Measurements from ENCODE around the gene BMP2K. TPM values are rescaled to one million over a fixed set of nuclear protein-coding genes. Genes with fewer than 3 reads are reported as not detected.

Gene BMP2K
- total and polyA plus RNA-seq, 4 donors: 4.4 to 138 (median 19.3) TPM

DNA sequence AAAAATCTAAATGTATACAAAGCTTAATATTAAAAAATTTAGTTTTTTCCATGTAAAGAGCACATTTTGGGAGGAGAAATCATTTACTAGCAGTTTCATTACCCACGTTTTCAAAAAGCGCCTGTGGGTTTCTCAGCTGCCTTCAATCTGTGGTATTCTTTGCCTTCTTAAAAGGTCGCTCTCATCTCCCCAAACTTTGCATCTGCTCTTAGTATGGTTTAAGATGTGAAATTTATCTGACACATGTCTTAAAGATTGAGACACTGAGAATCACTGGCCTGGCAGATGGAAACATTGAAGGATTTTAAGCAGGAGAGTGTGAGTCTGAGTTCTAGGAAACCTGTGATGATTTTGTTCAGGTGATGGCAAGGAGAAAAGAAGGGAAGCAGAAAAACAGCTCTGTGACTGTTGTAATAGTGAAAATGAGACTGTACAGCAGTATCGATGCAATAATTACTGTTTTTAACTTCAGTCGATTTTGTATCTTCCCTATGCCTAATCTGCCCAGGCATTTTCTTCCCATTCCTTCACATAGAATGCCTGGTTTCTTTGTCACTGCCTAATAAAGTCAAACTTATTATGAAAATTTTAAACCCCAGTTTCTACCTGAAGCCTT lies 87.2 kb downstream of the BMP2K start:
- WGBS: 63% methylated on average over 5 of the region's 5 CpGs
- Histone ChIP-seq H3K4me1 (ENCODE audit: control insufficient read depth in 4 of 4, insufficient read depth in 4 of 4, low read length in 3 of 4) (peaks cover 0 to 22% (median 6%) of the 10 kb centered on the region in 4 donors), H3K27ac (ENCODE audit: low read depth in 1 of 2, low read length in 2 of 2) (peak overlapping the region in 1 of 2 donors; percentile 10), H3K9me3 (ENCODE audit: control insufficient read depth in 4 of 4, low read length in 3 of 4) (no peaks in the 10 kb centered on the region), H3K36me3 (ENCODE audit: control insufficient read depth in 4 of 4, insufficient read depth in 3 of 4, low read depth in 1 of 4, low read length in 3 of 4) (peaks cover 0 to 4% (median 0%) of the 10 kb centered on the region in 4 donors), H3K4me3 (ENCODE audit: low read depth in 1 of 3, low read length in 3 of 3) (no peak overlapping the region), H3K27me3 (ENCODE audit: control insufficient read depth in 4 of 4, insufficient read depth in 4 of 4, low read length in 3 of 4) (no peaks in the 10 kb centered on the region), H3K9ac (ENCODE audit: low read depth in 1 of 2, low read length in 2 of 2) (no peak overlapping the region)
- no peak for DNase-seq (ENCODE audit: low spot score)
- no peak for TF ChIP-seq SP1 (IDR thresholded peaks at IDR 0.05)
- TF ChIP-seq GABPA (IDR thresholded peaks at IDR 0.05 in 1 of 2, conservative IDR thresholded peaks at IDR 0.05 in 1 of 2): no peak
- TF ChIP-seq, protein P1, sequence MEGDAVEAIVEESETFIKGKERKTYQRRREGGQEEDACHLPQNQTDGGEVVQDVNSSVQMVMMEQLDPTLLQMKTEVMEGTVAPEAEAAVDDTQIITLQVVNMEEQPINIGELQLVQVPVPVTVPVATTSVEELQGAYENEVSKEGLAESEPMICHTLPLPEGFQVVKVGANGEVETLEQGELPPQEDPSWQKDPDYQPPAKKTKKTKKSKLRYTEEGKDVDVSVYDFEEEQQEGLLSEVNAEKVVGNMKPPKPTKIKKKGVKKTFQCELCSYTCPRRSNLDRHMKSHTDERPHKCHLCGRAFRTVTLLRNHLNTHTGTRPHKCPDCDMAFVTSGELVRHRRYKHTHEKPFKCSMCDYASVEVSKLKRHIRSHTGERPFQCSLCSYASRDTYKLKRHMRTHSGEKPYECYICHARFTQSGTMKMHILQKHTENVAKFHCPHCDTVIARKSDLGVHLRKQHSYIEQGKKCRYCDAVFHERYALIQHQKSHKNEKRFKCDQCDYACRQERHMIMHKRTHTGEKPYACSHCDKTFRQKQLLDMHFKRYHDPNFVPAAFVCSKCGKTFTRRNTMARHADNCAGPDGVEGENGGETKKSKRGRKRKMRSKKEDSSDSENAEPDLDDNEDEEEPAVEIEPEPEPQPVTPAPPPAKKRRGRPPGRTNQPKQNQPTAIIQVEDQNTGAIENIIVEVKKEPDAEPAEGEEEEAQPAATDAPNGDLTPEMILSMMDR (IDR thresholded peaks at IDR 0.05; ENCODE audit: low read depth, low read length, missing input control): no peak
- no peak for TF ChIP-seq RXRA (IDR thresholded peaks at IDR 0.05)
- TF ChIP-seq EGR1 (IDR thresholded peaks at IDR 0.05; ENCODE audit: low read depth in 2 of 2): no peak
- TF ChIP-seq YY1 (IDR thresholded peaks at IDR 0.05): no peak
- no peak for TF ChIP-seq JUND (IDR thresholded peaks at IDR 0.05)
- no peak for TF ChIP-seq FOXA1 (IDR thresholded peaks at IDR 0.05)
- TF ChIP-seq, protein P2, sequence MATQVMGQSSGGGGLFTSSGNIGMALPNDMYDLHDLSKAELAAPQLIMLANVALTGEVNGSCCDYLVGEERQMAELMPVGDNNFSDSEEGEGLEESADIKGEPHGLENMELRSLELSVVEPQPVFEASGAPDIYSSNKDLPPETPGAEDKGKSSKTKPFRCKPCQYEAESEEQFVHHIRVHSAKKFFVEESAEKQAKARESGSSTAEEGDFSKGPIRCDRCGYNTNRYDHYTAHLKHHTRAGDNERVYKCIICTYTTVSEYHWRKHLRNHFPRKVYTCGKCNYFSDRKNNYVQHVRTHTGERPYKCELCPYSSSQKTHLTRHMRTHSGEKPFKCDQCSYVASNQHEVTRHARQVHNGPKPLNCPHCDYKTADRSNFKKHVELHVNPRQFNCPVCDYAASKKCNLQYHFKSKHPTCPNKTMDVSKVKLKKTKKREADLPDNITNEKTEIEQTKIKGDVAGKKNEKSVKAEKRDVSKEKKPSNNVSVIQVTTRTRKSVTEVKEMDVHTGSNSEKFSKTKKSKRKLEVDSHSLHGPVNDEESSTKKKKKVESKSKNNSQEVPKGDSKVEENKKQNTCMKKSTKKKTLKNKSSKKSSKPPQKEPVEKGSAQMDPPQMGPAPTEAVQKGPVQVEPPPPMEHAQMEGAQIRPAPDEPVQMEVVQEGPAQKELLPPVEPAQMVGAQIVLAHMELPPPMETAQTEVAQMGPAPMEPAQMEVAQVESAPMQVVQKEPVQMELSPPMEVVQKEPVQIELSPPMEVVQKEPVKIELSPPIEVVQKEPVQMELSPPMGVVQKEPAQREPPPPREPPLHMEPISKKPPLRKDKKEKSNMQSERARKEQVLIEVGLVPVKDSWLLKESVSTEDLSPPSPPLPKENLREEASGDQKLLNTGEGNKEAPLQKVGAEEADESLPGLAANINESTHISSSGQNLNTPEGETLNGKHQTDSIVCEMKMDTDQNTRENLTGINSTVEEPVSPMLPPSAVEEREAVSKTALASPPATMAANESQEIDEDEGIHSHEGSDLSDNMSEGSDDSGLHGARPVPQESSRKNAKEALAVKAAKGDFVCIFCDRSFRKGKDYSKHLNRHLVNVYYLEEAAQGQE (IDR thresholded peaks at IDR 0.05): no peak
- TF ChIP-seq, protein P3, sequence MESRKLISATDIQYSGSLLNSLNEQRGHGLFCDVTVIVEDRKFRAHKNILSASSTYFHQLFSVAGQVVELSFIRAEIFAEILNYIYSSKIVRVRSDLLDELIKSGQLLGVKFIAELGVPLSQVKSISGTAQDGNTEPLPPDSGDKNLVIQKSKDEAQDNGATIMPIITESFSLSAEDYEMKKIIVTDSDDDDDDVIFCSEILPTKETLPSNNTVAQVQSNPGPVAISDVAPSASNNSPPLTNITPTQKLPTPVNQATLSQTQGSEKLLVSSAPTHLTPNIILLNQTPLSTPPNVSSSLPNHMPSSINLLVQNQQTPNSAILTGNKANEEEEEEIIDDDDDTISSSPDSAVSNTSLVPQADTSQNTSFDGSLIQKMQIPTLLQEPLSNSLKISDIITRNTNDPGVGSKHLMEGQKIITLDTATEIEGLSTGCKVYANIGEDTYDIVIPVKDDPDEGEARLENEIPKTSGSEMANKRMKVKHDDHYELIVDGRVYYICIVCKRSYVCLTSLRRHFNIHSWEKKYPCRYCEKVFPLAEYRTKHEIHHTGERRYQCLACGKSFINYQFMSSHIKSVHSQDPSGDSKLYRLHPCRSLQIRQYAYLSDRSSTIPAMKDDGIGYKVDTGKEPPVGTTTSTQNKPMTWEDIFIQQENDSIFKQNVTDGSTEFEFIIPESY (IDR thresholded peaks at IDR 0.05): no peak

DNA sequence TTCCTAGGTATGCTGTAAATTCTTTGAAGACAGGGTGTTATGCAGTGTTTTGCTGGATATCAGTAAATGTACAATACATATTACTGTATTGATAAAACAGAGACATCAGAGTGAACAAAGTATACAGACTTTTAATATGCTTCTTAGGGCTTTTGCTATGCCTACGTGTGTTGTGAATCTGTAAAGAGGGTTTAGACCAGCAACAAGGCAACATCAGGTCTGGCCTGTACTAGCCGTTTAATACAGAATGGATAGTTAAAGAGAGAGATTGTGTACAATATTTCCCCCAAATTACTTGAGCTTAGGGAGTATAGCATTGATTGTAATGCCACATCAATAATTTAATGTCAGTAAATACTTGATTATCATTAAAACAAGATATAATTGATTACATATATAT lies 87.8 kb downstream of the BMP2K start:
- Histone ChIP-seq H3K27ac (ENCODE audit: low read depth in 1 of 2, low read length in 2 of 2) (peak overlapping the region in 1 of 2 donors; percentile 10), H3K9me3 (ENCODE audit: control insufficient read depth in 4 of 4, low read length in 3 of 4) (no peaks in the 10 kb centered on the region), H3K4me1 (ENCODE audit: control insufficient read depth in 4 of 4, insufficient read depth in 4 of 4, low read length in 3 of 4) (peaks cover 0 to 22% (median 6%) of the 10 kb centered on the region in 4 donors), H3K9ac (ENCODE audit: low read depth in 1 of 2, low read length in 2 of 2) (peak overlapping the region in 1 of 2 donors; percentile 45), H3K36me3 (ENCODE audit: control insufficient read depth in 4 of 4, insufficient read depth in 3 of 4, low read depth in 1 of 4, low read length in 3 of 4) (peaks cover 0 to 4% (median 0%) of the 10 kb centered on the region in 4 donors), H3K4me3 (ENCODE audit: low read depth in 1 of 3, low read length in 3 of 3) (no peak overlapping the region), H3K27me3 (ENCODE audit: control insufficient read depth in 4 of 4, insufficient read depth in 4 of 4, low read length in 3 of 4) (no peaks in the 10 kb centered on the region)
- WGBS: 65% methylated on average over 2 of the region's 2 CpGs
- TF ChIP-seq, protein P4, sequence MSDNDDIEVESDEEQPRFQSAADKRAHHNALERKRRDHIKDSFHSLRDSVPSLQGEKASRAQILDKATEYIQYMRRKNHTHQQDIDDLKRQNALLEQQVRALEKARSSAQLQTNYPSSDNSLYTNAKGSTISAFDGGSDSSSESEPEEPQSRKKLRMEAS (IDR thresholded peaks at IDR 0.05): no peak
- TF ChIP-seq YY1 (IDR thresholded peaks at IDR 0.05): no peak
- no peak for TF ChIP-seq RXRA (IDR thresholded peaks at IDR 0.05)
- no peak for TF ChIP-seq SP1 (IDR thresholded peaks at IDR 0.05)
- no peak for TF ChIP-seq FOXA2 (IDR thresholded peaks at IDR 0.05)
- TF ChIP-seq JUND (IDR thresholded peaks at IDR 0.05): no peak
- TF ChIP-seq FOXA1 (IDR thresholded peaks at IDR 0.05): no peak
- no peak for DNase-seq (ENCODE audit: low spot score)
